WI38 (cell line): Measurements from ENCODE around the gene AMDHD2.
"Not testable (repeated sequence)": the region's sequence is repeated elsewhere in the genome, so short reads cannot be mapped to it uniquely, and the experiment has no call there.

Experiments used
- H3K4me3 ChIP-seq: 2 replicates; pipeline ENCODE4 v1.5.1; 2011; ENCODE audit warnings: low read depth, mild to moderate bottlenecking, control low read depth, low read length
- CTCF ChIP-seq: IDR thresholded peaks from 2 replicates; pipeline ENCODE4 v1.5.1; 2012; ENCODE audit warnings: low read depth, mild to moderate bottlenecking, control low read depth, low read length

The AMDHD2 gene

GRCh38 chr16:2560798-2561133 lies 40.6 kb downstream of the AMDHD2 start:
- H3K4me3 ChIP-seq = not testable (repeated sequence)
- TF ChIP-seq CTCF = 0 out of 2 replicates have a peak, but pooled peaks have one; percentile 14

GRCh38 chr16:2567506-2567905 lies 47.3 kb downstream of the AMDHD2 start:
- not testable (repeated sequence) for H3K4me3 ChIP-seq

- H3K4me3 ChIP-seq = not testable (repeated sequence)
Observed at GRCh38 chr16:2568573-2568972, 48.4 kb downstream of the AMDHD2 start.

GRCh38 chr16:2572704-2573103 lies 52.5 kb downstream of the AMDHD2 start:
- H3K4me3 ChIP-seq = not testable (repeated sequence)

DNA sequence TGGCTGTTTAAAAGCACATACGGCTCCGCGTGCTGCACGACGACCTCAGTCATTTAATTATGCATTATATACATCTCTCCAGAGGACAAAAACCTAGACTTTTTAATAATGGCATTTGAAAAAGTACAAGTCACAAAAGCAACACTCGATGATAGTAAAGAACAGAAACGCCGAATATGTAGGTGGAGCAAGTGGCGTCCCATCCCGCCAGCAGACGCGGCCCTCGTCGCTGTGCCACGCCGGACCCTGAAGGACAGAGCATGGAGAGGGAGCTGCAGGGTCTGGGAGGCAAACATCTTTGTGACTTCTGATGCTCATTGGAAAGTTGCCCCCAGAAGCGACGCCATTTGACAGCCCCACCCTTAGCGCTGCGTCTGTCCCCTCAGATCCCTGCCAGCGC lies 55.7 kb downstream of the AMDHD2 start:
- H3K4me3 ChIP-seq = not testable (repeated sequence)

- not testable (repeated sequence) for H3K4me3 ChIP-seq
Observed at GRCh38 chr16:2577044-2577443, 56.9 kb downstream of the AMDHD2 start.

DNA sequence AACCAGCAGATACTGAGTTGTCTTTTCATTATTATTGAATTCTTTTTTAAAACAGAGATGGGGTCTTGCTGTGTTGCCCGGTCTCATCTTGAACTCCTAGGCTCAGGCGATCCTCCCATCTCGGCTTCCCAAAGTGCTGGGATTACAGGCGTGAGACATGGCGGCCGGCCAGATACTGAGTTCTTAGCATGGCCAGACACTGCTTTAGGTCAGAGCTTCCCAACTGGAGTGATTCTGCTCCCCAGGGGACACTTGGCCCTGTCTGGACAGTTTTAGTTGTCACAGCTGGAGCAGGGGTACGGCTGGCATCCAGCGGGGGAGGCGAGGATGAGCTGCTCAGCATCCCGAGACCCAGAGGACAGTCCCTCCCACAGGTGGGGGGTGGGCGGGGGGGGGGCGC lies 58.7 kb downstream of the AMDHD2 start:
- not testable (repeated sequence) for H3K4me3 ChIP-seq

GRCh38 chr16:2580143-2580542 lies 60.0 kb downstream of the AMDHD2 start:
- not testable (repeated sequence) for H3K4me3 ChIP-seq

DNA sequence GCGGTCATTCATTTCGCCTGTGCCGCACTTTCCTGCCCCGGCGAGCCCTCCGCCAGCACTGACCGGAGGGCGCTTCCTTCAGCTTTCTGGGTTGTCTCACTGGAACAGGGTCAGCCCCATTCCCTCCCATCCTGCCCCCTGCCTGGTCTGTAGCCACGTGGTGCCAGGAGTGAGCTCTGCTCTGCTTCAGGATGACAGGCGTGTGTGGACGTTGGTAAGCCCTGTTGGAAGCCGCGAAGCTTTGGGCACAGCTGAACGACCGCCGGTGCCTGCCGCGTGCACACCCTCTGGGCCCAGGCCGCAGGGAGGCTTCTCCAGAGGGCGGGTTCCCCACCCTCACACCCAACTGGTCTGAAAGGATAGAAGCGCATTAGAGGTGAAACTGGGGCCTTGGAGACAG lies 60.6 kb downstream of the AMDHD2 start:
- H3K4me3 ChIP-seq = not testable (repeated sequence)
